K562 (cell line): Measurements from ENCODE around the gene SEBOX. TPM values are rescaled to one million over a fixed set of nuclear protein-coding genes. Genes with fewer than 3 reads are reported as not detected.
A peak's percentile ranks its signal among the peaks of the same experiment; 100 is the strongest.

Experiments
- AFF4 ChIP-seq: sonication (generic); formaldehyde crosslinking; IDR thresholded peaks from 2 replicates; pipeline ENCODE4 v1.8.0; 2023; ENCODE audit warnings: mild to moderate bottlenecking, missing genetic modification reagents
- BCOR ChIP-seq: fragments of 450-650 bp; IDR thresholded peaks from 2 replicates; pipeline ENCODE4 v1.6.1; 2016
- CBX8 ChIP-seq: fragments of 200-600 bp; sonication (generic); IDR thresholded peaks from 2 replicates; pipeline ENCODE4 v1.6.1; 2012; ENCODE audit warnings: borderline replicate concordance, mixed run types, low read depth, mild to moderate bottlenecking, moderate library complexity, mixed read lengths, low read length, control low read depth, inconsistent platforms; ENCODE audit not compliant: poor library complexity, severe bottlenecking; ENCODE audit errors: extremely low read depth
- ELF4 ChIP-seq: fragments of 450-650 bp; formaldehyde crosslinking; IDR thresholded peaks from 2 replicates; pipeline ENCODE4 v1.4.0; 2022; ENCODE audit warnings: missing genetic modification characterization
- FOXJ3 ChIP-seq: sonication (generic); formaldehyde crosslinking; IDR thresholded peaks from 2 replicates; pipeline ENCODE4 v1.4.0; 2020; ENCODE audit warnings: mild to moderate bottlenecking, missing genetic modification reagents
- GMEB1 ChIP-seq: fragments of 250-450 bp; sonication (Bioruptor Pico); IDR thresholded peaks from 2 replicates; pipeline ENCODE4 v1.4.0; 2020; ENCODE audit warnings: mild to moderate bottlenecking
- HNRNPLL ChIP-seq: fragments of 200-400 bp; formaldehyde crosslinking; IDR thresholded peaks from 2 replicates; pipeline ENCODE4 v1.6.1; 2017; ENCODE audit warnings: low read length, low read depth, mild to moderate bottlenecking; ENCODE audit not compliant: poor library complexity, severe bottlenecking
- HNRNPUL1 ChIP-seq: fragments of 200-400 bp; formaldehyde crosslinking; IDR thresholded peaks from 2 replicates; pipeline ENCODE4 v1.6.1; 2017; ENCODE audit warnings: low read length
- MAFG ChIP-seq: fragments of 450-650 bp; conservative IDR thresholded peaks from 2 replicates; pipeline ENCODE4 v1.6.1; 2016; ENCODE audit warnings: missing genetic modification characterization, missing compliant biosample characterization
- MCM2 ChIP-seq: fragments of 450-650 bp; IDR thresholded peaks from 2 replicates; pipeline ENCODE4 v1.6.1; 2017; ENCODE audit warnings: low read depth, mild to moderate bottlenecking
- MCM5 ChIP-seq: fragments of 450-650 bp; IDR thresholded peaks from 2 replicates; pipeline ENCODE4 v1.6.1; 2016; ENCODE audit warnings: low read depth
- NFE2L1 ChIP-seq: fragments of 450-650 bp; IDR thresholded peaks from 2 replicates; pipeline ENCODE4 v1.6.1; 2016; ENCODE audit warnings: missing genetic modification characterization, low read depth, mild to moderate bottlenecking, missing compliant biosample characterization, moderate library complexity, borderline replicate concordance
- NUFIP1 ChIP-seq: fragments of 450-650 bp; IDR thresholded peaks from 2 replicates; pipeline ENCODE4 v1.6.1; 2018; ENCODE audit not compliant: partially characterized antibody
- SAP30 ChIP-seq: fragments of 200-600 bp; sonication (generic); IDR thresholded peaks from 2 replicates; pipeline ENCODE4 v1.6.1; 2012; ENCODE audit warnings: borderline replicate concordance, low read depth, mild to moderate bottlenecking, moderate library complexity, low read length, control low read depth, inconsistent platforms; ENCODE audit not compliant: insufficient read depth, poor library complexity, severe bottlenecking
- STAG1 ChIP-seq: sonication (generic); formaldehyde crosslinking; IDR thresholded peaks from 2 replicates; pipeline ENCODE4 v1.5.0; 2020; ENCODE audit warnings: missing genetic modification reagents, borderline replicate concordance
- TAF1 ChIP-seq: IDR thresholded peaks from 2 replicates; pipeline ENCODE4 v1.6.1; 2011; ENCODE audit warnings: mild to moderate bottlenecking, low read length, moderate library complexity; ENCODE audit not compliant: insufficient read depth, control insufficient read depth, severe bottlenecking; ENCODE audit errors: extremely low read depth
- TBL1XR1 ChIP-seq, 2 experiments: IDR thresholded peaks; 2 replicates each; pipeline ENCODE4 v1.6.1; 2012; ENCODE audit warnings: improper control_type of control experiment in 2 of 2, low read length in 2 of 2, mild to moderate bottlenecking in 1 of 2
- TRIM24 ChIP-seq, 2 experiments: fragments of 450-650 bp; IDR thresholded peaks; 2 replicates each; pipeline ENCODE4 v1.6.1; 2016
- ZNF41 ChIP-seq: fragments of 250-450 bp; sonication (Bioruptor Pico); conservative IDR thresholded peaks from 2 replicates; pipeline ENCODE4 v1.4.0; 2020; ENCODE audit warnings: mild to moderate bottlenecking
- ZNF583 ChIP-seq: fragments of 250-450 bp; sonication (Bioruptor Pico); IDR thresholded peaks from 2 replicates; pipeline ENCODE4 v1.4.0; 2020
- ZNF655 ChIP-seq: fragments of 250-450 bp; sonication (Bioruptor Pico); IDR thresholded peaks from 2 replicates; pipeline ENCODE4 v1.5.0; 2021
- ZNF780A ChIP-seq: fragments of 250-450 bp; sonication (Bioruptor Pico); IDR thresholded peaks from 2 replicates; pipeline ENCODE4 v1.5.0; 2021; ENCODE audit warnings: mild to moderate bottlenecking
- polyA plus RNA-seq, 8 experiments: library from polyadenylated mRNA; depleted of rRNA in 4 of 8; stranded (reverse) in 5 of 8; unstranded in 3 of 8; fragments of >200 nt; fragmentation: Nextera tagmentation in 2 of 8; fragmentation: Illumina TruSeq in 1 of 8; extraction: Ambion mirVana in 2 of 8; extraction: Trizol in 1 of 8; gene quantifications; 2 replicates each; pipeline versions ENCODE4 v1.2.1 to v1.2.3, GENCODE V29; 2011 to 2014; ENCODE audit warnings: inconsistent platforms in 1 of 8, missing spikeins in 1 of 8
- total RNA-seq, 7 experiments: library from RNA; depleted of rRNA in 6 of 7; stranded (reverse); fragments of >200 nt in 6 of 7; fragmentation: Illumina TruSeq in 2 of 7; extraction: Trizol in 2 of 7; gene quantifications; 2 replicates each; pipeline versions ENCODE4 v1.2.1 to v1.2.3, GENCODE V29; 2011 to 2021; ENCODE audit warnings: low replicate concordance in 1 of 7

The SEBOX gene
- total and polyA plus RNA-seq, 9 of the 15 experiments (the other 6 are each of a cell fraction or from before 2014, with no cell fraction given) = not detected

GRCh38 chr17:28335201-28335958, 29.6 kb downstream of the SEBOX start, which contains the start of the genes IFT20 and TNFAIP1 (continued):
- TF ChIP-seq GMEB1 (CRISPR knock-in tag) = 0 out of 2 replicates have a peak, but pooled peaks have one; percentile 75
- TF ChIP-seq AFF4 = no peak
- no peak for TF ChIP-seq HNRNPUL1
- TF ChIP-seq NUFIP1 = no peak
- no peak for TF ChIP-seq ZNF780A (CRISPR knock-in tag)
- no peak for TF ChIP-seq ELF4 (CRISPR knock-in tag)
- no peak for TF ChIP-seq ZNF655 (CRISPR knock-in tag)
- no peak for TF ChIP-seq MCM5
- TF ChIP-seq ZNF41 = 0 out of 2 replicates have a peak, but pooled peaks have one; percentile 33
- no peak for TF ChIP-seq SAP30
- TF ChIP-seq ZNF583 = 0 out of 2 replicates have a peak, but pooled peaks have one; percentile 53
- TF ChIP-seq MCM2 = no peak
- TF ChIP-seq FOXJ3 (CRISPR knock-in tag) = peak; percentile 84
- no peak for TF ChIP-seq TRIM24 (IDR thresholded peaks at IDR 0.05)
- no peak for TF ChIP-seq TAF1
- TF ChIP-seq STAG1 (CRISPR knock-in tag) = no peak
- TF ChIP-seq CBX8 = no peak
- peak; percentile 39 for TF ChIP-seq HNRNPLL
- TF ChIP-seq TBL1XR1 (IDR thresholded peaks at IDR 0.05; ENCODE audit: low read length in 2 of 2) = peak; percentile 62 to 63; a peak in 3 of 4 replicates
- TF ChIP-seq NFE2L1 (tag) = no peak
- TF ChIP-seq BCOR = no peak
- TF ChIP-seq MAFG (tag) = no peak
